ENCODE measurements around the gene ATRIP.

ATRIP gene

GRCh38 chr3:48410205-48411040, 36.1 kb upstream of the ATRIP start:
- no peak for DNase-seq

- no peak for DNase-seq
Measured at GRCh38 chr3:48411041-48411588, 35.4 kb upstream of the ATRIP start.

GRCh38 chr3:48411606-48412374, 34.7 kb upstream of the ATRIP start:
- no peak for DNase-seq

DNA sequence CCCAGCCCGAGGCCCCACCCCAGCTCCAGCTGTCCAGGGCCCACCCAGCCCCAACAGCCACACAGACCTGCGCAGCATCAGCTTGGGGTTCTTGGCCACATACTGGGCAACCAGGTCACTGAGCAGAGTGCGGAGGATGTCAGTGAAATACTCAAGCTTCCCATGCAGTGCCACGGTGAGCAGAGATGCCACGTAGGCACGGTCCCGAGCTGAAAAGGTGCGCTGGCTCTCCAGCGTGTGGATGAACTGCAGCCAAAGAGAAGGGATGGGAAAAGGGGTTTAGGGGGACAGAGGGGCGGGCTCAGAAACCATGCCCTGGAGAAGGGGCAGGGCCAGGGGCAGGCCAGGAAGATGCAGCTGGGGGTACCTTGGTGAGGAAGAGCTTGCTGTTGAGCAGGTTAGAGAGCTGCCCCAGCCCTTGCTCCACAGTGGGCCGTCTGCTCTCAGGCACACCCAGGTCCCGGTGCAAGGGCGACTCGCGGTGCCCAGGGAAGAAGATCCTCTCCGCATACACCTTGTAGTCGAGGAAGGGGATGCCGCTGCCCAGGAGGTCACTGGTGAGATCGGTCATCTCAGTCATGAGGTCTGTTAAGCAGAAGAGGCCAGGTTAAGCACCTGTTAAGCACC, 34.0 kb upstream of the ATRIP start:
- no peak for DNase-seq

DNA sequence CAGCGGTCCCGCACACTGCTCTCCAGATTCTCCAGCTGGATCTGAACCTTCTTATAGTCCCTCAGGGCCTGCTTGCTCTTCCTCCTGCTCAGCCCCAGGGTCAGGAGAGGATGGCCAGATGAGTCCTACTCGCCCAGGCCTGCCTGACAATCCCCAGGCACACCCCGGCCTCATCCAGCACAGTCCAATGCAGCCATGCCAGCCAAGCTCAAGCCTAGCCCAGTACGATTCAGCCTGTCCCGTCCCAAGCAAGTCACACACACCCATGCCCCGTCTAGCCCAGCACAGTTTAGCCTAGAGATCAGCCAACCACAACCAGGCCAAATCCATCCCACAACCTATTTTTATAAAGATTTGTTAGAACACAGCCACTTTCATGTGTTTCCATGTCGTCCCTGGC, 33.5 kb upstream of the ATRIP start:
- DNase-seq: no peak

DNA sequence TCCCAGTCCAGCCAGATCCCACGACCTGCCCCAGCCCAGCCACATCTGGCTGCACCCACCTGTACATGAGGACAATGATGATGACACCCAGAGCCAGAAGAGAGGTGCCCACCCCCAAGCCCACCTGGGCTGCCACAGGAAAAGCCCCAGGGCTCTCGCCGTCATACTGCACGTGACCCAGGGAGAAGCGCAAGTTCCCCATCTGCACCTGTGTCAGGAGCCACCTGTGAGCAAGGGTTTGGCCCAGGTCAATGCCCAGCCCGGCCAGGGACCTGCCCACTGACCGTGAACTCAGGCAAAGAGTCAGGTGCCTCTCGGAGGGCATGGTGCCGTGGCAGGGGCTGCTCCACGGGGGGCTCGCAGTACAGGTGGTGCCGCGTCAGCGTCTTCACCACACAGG, 32.9 kb upstream of the ATRIP start:
- DNase-seq: no peak

- DNase-seq: no peak
Measured at GRCh38 chr3:48414376-48415250, 31.9 kb upstream of the ATRIP start.

DNA sequence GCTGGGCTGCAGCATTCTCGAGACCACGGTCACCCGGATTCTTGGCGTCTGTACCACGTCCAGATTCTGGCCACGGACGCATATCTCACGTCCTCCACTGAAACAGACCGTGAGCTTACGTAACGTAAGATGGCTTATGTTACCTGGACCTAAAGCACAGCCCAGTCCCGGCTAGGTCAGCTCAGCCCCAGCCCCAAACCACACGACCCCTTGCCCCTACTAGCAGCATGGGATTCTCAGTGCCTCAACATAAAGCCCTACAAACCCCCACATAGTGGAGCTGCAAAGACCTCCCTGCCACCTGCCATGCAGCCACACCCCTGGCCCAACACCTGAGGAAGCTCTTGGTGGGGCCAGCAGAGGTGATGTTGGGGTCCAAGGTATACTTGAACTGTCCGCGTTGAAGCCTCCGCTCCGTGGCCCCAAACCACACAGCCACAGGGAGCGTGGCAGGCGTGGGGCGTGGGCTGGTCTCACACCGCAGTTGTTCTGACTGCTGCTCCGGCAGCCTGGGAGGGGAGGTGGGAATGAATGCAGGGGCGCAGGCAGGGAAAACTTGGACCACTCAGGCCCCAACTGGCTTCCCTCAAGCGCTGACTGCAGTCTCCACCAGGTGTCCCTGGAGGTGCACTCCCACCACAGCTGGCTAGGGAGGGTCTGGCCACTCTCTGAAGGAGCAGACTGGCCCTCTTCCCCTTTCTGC, 31.1 kb upstream of the ATRIP start:
- DNase-seq: no peak

DNA sequence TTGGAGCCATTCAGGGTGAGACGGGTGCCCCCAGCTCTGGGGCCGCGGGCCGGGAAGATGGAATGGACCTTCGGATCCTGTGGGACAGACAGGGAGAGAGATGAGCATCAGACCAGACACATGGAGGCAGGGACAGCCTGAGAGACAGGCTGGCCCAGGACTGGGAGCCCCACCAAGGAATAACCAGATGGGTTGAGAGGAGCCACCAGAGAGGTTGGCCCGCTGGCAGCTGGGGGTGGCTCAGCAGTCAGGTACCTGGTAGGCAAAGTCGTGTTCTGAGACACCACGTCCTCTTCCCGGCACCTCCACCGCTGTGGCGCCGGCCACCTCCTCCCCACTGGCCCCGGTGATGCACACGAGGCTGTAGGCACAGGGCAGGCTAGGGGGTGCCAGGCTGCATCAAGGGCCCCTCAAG, 30.4 kb upstream of the ATRIP start:
- DNase-seq: no peak

DNA sequence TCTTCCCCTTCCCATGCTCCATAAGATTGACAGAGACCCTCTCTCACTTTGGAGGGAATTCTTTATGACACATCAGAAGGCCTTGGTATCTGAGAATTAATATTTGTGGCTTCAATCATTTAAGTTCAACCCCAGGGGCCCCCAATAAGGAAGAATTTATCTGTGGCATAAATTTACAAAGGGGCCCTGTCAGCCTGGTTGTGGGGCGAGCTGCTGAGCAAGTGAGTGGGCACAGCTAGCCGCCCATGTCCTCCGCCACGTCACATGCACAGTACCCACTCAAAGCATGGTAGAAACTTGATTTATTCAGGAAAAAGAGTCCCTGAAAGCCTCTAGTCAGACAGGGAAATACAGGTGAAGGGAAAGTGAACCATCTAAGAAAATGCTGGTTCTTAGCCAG, 30.0 kb upstream of the ATRIP start:
- no peak for DNase-seq

- no peak for DNase-seq
Measured at GRCh38 chr3:48417529-48418108, 28.9 kb upstream of the ATRIP start.

GRCh38 chr3:48418140-48418539, 28.4 kb upstream of the ATRIP start:
- no peak for DNase-seq

- no peak for DNase-seq
Measured at GRCh38 chr3:48418651-48419050, 27.9 kb upstream of the ATRIP start.

GRCh38 chr3:48419149-48419548, 27.4 kb upstream of the ATRIP start:
- DNase-seq: no peak

DNA sequence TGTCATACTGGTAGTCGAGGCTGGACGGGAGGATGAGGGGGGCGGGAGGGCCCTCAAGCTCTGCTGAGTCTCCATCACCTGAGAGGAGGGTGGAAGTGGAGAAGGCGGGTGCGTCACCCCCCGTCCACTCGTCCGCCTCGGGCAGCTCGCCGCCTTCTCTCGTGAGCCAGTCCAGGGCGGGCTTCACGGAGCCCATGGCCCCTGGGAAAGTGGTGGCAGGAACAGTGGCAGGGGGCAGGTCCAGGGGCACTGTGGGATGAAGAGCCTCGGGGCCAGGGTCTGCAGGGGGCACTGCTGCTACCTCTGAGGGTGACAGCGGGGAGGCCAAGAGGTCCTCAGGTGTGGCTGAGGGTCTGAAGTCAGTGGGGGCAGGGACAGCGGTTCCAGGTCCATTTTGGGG, 26.9 kb upstream of the ATRIP start:
- no peak for DNase-seq

DNA sequence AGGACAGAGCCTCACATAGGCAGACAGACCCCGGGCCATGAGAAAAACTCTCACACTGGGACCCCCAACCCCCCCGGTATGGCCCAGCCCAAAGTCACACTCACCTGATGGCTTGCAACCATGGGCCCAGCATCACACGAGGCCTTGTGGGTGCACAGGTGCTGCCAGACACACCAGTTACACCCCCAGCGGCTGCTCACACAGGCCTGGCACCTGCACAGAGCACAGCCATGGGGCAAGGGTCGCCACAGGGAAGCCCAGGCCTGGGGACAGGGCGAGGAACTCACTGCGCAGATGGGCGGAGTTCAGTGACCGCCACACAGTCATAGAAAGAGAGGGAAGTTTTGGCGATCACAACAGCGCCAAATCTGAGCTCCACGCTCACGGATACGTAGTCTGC, 26.0 kb upstream of the ATRIP start:
- no peak for DNase-seq

GRCh38 chr3:48422272-48422671, 24.3 kb upstream of the ATRIP start:
- DNase-seq: no peak

DNA sequence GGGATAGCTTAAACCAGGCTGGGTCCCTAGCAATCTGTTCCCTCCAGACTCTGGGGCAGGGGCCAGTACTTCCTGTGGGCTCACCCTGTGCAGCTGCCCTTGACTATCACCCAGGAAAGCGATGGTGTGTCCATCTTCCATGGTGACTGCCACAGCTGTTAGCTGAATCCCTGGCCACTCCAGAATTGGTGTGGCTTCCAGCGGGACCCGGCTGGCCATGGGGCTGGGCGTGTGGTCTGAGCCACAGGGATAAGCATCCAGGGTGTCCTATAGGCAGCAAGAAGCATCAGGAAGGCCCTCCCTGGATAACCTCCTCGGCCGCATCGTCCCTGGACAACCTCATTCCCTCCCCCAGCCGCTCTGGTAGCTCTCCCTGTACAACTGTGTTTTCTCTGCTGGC, 23.9 kb upstream of the ATRIP start:
- no peak for DNase-seq

DNA sequence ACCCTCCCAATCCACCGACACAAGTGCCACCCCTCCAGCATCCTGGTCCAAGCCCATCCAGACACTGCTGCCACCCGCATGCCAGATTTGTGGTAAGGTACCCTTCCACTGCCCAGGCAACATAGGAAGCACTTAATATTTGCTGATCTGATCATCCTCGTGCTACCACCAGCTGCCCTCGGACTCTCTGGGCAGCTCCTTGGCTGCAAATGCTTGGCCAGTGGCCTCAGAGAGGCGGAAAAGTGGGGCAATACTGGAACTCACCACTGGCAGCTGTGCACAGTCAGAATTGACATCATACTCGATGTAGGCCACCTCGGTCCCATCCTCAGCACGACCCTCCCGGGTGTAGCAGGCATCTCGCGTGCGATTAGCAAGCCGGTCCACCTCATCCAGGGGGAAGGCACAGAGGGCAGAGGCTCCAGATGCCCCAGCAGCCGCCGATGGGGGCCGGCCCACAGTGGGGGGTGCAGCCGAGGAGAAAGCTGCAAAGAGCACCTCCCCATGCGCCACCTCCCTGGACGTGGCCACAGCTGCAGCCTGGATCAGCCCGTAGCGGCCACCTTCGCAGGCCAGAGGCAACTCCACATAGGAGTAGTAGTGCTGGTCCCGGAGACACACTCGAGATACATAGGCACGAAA, 23.2 kb upstream of the ATRIP start:
- no peak for DNase-seq

DNA sequence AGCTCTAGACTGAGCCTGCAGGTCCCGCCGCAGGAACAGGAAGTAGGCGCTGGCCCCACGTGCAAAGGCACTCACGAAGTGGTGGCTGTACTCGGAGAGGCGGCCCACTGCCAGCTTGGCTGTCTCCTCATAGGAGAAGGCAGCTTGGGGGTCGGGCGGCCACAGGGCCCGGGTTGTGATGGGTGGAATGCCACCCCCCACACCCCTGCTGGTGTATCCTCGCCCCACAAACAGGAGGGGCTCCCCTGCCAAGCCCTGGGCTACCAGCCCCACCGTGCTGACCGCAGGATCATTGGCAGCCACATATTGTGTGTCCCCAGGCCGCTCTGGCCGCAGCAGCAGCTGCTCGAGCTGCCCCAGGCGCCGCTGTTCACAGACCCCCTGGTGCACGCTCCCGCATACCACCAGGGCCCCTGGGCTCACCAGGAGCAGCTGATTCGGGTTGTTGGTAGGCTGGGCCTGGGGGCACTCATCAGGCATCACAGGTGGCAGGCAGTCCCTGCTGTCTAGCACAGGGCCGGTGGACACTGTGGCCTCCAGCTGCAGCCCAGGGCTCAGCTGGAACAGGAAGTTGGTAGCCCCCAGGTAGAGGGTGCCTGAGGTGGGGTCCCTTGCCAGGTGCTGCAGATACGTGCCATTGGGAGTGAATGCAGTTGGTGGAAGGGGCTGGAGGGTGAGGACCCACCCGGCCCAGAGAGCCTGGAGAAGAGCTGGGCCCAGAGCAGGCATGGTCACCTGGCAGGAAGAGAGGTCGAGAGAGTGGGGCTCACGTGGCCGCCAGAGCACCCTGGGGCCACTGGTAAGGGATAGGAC, 22.4 kb upstream of the ATRIP start:
- no peak for DNase-seq
